ENCODE results near the gene ETS1.

DNA sequence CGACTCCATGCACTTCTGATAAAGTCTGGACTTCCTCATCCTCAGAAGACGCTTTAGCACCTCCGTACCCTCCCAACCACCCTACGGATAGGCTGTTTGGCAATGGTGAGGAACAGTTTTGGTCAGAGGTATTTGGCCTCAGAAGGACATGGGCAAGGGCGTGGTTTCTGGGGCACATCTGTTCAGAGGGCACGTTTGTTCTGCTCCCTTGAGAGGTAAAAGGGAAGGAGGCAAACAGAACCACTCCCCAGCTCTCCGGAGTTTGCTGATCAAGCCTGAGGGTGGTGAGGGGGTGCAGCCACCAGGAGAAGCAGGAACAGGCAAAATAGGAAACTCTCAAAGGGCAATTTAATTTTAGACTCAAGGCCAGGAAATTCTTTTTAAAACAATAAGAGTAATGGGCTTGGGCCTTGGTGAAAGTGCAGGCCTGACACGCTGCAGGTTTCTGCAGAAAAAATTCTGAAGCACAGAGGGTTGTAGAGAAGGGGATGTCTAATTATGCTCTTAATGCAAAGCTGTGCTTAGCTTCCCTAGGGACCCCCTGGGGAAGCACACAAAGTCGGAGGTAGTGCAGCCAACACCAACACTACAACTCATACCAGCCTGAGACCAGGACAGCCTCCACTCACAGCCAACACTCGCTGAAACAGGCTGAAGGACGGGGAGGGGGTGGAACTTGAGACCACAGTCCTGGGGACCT lies 23.3 kb downstream of the ETS1 start:
- TF ChIP-seq, protein P1, sequence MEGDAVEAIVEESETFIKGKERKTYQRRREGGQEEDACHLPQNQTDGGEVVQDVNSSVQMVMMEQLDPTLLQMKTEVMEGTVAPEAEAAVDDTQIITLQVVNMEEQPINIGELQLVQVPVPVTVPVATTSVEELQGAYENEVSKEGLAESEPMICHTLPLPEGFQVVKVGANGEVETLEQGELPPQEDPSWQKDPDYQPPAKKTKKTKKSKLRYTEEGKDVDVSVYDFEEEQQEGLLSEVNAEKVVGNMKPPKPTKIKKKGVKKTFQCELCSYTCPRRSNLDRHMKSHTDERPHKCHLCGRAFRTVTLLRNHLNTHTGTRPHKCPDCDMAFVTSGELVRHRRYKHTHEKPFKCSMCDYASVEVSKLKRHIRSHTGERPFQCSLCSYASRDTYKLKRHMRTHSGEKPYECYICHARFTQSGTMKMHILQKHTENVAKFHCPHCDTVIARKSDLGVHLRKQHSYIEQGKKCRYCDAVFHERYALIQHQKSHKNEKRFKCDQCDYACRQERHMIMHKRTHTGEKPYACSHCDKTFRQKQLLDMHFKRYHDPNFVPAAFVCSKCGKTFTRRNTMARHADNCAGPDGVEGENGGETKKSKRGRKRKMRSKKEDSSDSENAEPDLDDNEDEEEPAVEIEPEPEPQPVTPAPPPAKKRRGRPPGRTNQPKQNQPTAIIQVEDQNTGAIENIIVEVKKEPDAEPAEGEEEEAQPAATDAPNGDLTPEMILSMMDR (conservative IDR thresholded peaks at IDR 0.05 in 1 of 2, IDR thresholded peaks at IDR 0.05 in 1 of 2; ENCODE audit: extremely low read depth in 1 of 2, insufficient read depth in 1 of 2, low read depth in 1 of 2, low read length in 2 of 2): no peak
- no peak for TF ChIP-seq EZH2 (IDR thresholded peaks at IDR 0.05; ENCODE audit: borderline replicate concordance, low read length)

Measured in mammary epithelial cell (primary cell).